ENCODE data around the gene ORAI1.
"Not testable (repeated sequence)": the region's sequence is repeated elsewhere in the genome, so short reads cannot be mapped to it uniquely, and the experiment has no call there.

ORAI1 gene

DNA sequence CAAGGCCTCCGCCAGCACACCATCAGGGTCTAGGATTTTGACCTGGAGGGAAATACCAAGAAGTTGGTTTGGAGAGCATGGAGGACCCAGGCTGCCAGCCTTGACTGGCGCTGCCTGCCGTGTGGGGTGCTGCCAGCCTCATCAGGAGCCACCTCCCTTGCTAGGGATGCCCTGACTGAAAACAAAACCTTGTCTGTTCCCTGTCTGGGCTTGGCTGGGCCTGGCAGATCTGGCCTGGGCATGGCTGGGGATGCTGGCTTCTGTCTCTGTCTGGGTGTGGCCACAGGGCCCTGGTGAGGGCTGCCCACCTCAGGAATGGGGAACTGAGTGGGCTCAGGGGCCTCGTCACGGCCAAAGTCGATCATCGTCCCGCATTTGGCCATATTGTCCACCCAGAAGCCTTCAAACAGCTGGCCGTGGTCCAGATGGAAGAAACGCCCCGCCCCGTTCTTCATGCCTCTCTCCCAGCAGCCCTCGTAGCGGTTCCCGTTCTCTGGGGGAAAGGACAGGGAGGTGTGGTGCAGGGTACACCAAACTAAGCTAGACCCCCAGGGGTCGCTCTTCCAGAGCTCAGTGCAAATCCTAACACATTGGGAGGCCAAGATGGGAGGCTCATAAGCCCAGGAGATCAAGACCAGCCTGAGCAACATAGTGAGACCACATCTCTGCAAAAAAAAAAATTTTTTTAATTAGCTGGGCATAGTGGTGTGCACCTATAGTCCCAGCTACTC is 26.6 kb downstream of the ORAI1 start:
- Histone ChIP-seq H3K27me3 (ENCODE audit: control insufficient read depth, insufficient read depth, low read length) (no peaks in the 10 kb centered on the region), H3K4me3 (ENCODE audit: low read depth, low read length) (no peak overlapping the region), H3K36me3 (ENCODE audit: control insufficient read depth, insufficient read depth, low read length) (no peaks in the 10 kb centered on the region), H3K9ac (no peak overlapping the region), H3K79me2 (no peaks in the 10 kb centered on the region), H2AFZ (no peak overlapping the region), H3K27ac (no peak overlapping the region), H3K4me1 (peaks cover 11% of the 10 kb centered on the region), H3K4me2 (ENCODE audit: low read length) (no peak overlapping the region), H3K9me3 (ENCODE audit: control insufficient read depth, low read length) (no peaks in the 10 kb centered on the region)
- TF ChIP-seq, protein P1, sequence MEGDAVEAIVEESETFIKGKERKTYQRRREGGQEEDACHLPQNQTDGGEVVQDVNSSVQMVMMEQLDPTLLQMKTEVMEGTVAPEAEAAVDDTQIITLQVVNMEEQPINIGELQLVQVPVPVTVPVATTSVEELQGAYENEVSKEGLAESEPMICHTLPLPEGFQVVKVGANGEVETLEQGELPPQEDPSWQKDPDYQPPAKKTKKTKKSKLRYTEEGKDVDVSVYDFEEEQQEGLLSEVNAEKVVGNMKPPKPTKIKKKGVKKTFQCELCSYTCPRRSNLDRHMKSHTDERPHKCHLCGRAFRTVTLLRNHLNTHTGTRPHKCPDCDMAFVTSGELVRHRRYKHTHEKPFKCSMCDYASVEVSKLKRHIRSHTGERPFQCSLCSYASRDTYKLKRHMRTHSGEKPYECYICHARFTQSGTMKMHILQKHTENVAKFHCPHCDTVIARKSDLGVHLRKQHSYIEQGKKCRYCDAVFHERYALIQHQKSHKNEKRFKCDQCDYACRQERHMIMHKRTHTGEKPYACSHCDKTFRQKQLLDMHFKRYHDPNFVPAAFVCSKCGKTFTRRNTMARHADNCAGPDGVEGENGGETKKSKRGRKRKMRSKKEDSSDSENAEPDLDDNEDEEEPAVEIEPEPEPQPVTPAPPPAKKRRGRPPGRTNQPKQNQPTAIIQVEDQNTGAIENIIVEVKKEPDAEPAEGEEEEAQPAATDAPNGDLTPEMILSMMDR (IDR thresholded peaks at IDR 0.05): no peak

DNA sequence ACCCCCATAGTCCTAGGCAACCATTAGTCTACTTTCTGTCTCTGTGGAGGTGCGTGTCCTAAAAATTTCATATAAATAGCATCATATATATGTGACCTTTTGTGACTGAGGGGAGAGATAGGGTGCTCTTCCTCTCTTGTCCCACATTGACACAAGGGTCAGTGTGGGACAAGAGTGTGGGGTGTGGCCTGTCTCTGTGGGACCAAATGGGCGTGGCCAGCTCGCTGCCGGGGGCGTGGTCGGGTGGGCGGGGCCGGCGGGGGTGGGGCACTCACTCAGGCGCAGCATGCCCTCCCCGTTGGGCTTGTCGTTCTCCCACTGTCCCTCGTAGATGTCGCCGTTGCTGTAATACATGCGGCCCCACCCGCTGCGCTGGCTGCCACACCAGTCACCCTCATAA is 27.7 kb downstream of the ORAI1 start:
- H3K4me1 ChIP-seq: peaks cover 11% of the 10 kb centered on the region
- no peaks in the 10 kb centered on the region for H3K79me2 ChIP-seq
- no peaks in the 10 kb centered on the region for H3K36me3 ChIP-seq (ENCODE audit: control insufficient read depth, insufficient read depth, low read length)
- no peaks in the 10 kb centered on the region for H3K27me3 ChIP-seq (ENCODE audit: control insufficient read depth, insufficient read depth, low read length)
- H3K4me2 ChIP-seq (ENCODE audit: low read length): no peak overlapping the region
- no peak overlapping the region for H3K27ac ChIP-seq
- no peak overlapping the region for H3K4me3 ChIP-seq (ENCODE audit: low read depth, low read length)
- H3K9me3 ChIP-seq (ENCODE audit: control insufficient read depth, low read length): no peaks in the 10 kb centered on the region
- TF ChIP-seq, protein P1 (IDR thresholded peaks at IDR 0.05): no peak
- H2AFZ ChIP-seq: no peak overlapping the region
- no peak overlapping the region for H3K9ac ChIP-seq

DNA sequence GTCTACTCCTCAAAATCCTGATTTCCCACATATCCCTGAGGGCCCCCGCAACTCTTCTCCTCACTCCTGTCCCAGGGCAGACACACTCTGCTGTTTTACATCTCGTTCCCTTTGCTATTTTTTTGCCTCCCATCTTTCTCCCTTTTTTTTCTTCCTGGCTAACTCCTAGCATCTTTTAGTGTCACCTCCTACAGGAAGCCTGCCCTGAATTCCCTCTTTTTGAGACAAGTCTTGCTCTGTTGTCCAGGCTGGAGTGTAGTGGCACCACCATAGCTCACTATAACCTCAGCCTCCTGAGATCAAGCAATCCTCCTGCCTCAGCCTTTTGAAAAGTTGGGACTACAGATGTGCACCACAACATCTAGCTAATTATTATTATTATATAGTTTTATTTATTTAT is 29.8 kb downstream of the ORAI1 start:
- Histone ChIP-seq H3K79me2 (no peaks in the 10 kb centered on the region), H3K27ac (no peak overlapping the region), H3K4me1 (peaks cover 11% of the 10 kb centered on the region), H3K4me3 (ENCODE audit: low read depth, low read length) (no peak overlapping the region), H3K9ac (no peak overlapping the region), H3K9me3 (ENCODE audit: control insufficient read depth, low read length) (no peaks in the 10 kb centered on the region), H3K4me2 (ENCODE audit: low read length) (no peak overlapping the region), H3K27me3 (ENCODE audit: control insufficient read depth, insufficient read depth, low read length) (no peaks in the 10 kb centered on the region), H2AFZ (no peak overlapping the region), H3K36me3 (ENCODE audit: control insufficient read depth, insufficient read depth, low read length) (no peaks in the 10 kb centered on the region)
- TF ChIP-seq, protein P1 (IDR thresholded peaks at IDR 0.05): no peak

DNA sequence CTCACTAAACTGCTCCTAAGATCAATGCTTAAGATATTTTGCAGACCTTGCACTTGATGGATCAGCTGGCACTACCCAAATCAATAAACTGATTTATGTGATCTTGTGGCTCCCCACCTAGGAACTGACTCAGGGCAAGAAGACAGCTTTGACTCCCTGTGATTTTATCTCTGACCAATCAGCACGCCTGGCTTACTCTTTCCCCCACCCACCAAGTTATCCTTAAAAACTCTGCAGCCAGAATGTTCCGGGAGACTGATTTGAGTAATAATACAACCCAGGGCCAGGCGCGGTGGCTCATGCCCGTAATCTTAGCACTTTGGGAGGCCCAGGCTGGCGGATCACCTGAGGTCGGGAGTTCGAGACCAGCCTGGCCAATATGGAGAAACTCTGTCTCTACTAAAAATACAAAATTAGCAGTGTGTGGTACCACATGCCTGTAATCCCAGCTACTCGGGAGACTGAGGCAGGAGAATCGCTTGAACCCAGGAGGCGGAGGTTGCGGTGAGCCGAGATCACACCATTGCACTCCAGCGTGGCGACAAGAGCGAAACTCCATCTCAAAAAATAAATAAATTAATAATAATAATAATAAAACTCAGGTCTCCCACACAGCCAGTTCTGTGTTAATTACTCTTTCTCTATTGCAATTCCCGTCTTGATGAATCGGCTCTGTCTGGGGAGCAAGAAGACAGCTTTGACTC is 31.1 kb downstream of the ORAI1 start:
- no peaks in the 10 kb centered on the region for H3K9me3 ChIP-seq (ENCODE audit: control insufficient read depth, low read length)
- no peaks in the 10 kb centered on the region for H3K79me2 ChIP-seq
- TF ChIP-seq, protein P1 (IDR thresholded peaks at IDR 0.05): no peak

DNA sequence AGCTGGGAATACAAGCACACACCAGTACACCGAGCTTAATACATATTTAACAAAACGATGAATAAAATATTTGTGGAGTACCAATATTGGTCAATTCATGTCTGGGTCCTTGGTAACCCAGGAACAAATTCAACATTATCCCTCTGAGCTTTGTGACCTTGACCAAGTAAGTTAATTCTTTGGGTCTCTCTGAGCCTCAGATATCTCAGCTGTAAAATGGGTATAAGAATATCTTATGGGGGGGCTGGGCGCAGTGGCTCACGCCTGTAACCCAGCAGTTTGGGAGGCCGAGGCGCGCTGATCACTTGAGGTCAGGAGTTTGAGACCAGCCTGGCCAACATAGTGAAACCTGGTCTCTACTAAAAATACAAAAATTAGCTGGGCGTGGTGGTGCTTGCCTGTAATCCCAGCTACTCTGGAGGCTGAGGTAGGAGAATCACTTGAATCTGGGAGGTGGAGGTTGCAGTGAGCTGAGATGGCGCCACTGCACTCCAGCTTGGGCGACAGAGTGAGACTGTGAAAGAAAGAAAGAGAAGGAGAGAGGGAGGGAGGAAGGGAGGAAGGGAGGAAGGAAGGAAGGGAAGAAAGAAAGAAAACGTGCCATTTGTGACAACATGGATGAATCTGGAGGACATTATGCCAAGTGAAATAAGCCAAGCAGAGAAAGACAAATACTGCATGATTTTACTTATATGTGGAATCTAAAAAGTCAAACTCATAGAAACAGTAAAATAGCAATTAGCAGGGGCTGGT is 35.2 kb downstream of the ORAI1 start:
- not testable (repeated sequence) for H2AFZ ChIP-seq; H3K9me3 ChIP-seq (ENCODE audit: control insufficient read depth, low read length); H3K27me3 ChIP-seq (ENCODE audit: control insufficient read depth, insufficient read depth, low read length); H3K36me3 ChIP-seq (ENCODE audit: control insufficient read depth, insufficient read depth, low read length); H3K4me2 ChIP-seq (ENCODE audit: low read length); H3K79me2 ChIP-seq; H3K9ac ChIP-seq; H3K4me3 ChIP-seq (ENCODE audit: low read depth, low read length); H3K4me1 ChIP-seq; H3K27ac ChIP-seq

More for the DNA sequence above, 31.1 kb downstream of the ORAI1 start:
- no peak overlapping the region for H3K27ac ChIP-seq
- no peaks in the 10 kb centered on the region for H3K27me3 ChIP-seq (ENCODE audit: control insufficient read depth, insufficient read depth, low read length)
- H2AFZ ChIP-seq: no peak overlapping the region
- peaks cover 7% of the 10 kb centered on the region for H3K4me1 ChIP-seq
- H3K4me3 ChIP-seq (ENCODE audit: low read depth, low read length): no peak overlapping the region
- no peaks in the 10 kb centered on the region for H3K36me3 ChIP-seq (ENCODE audit: control insufficient read depth, insufficient read depth, low read length)
- no peak overlapping the region for H3K9ac ChIP-seq
- H3K4me2 ChIP-seq (ENCODE audit: low read length): no peak overlapping the region

All from parathyroid adenoma (tissue), 2 donors.